IMR-90 (cell line): Measurements from ENCODE around the gene PPFIA1. TPM values are rescaled to one million over a fixed set of nuclear protein-coding genes. Genes with fewer than 3 reads are reported as not detected.

Experiments
- ATAC-seq: fragments of 200-7000 bp; cut with Tn5 transposase; 2 replicates; pipeline ENCODE4 v1.9.1; 2020; ENCODE audit warnings: low read depth, mild to moderate bottlenecking, moderate library complexity
- BruUV-seq: library from RNA; stranded (reverse); fragments of 400-500 nt; replicated peaks from 2 replicates; lab custom pipeline; 2021; lab: Mats Ljungman, UMichigan
- CTCF ChIA-PET: fragments of 300-600 bp; formaldehyde crosslinking; extraction: SDS; loops from one replicate; lab custom pipeline; 2021; ENCODE audit warnings: antibody characterized with exemption; lab: Yijun Ruan, JAX
- POLR2A ChIA-PET: fragments of 300-600 bp; sonication (Branson Sonifier 250); formaldehyde crosslinking; loops from one replicate; lab custom pipeline; 2022; ENCODE audit warnings: antibody characterized with exemption; ENCODE audit not compliant: unreplicated experiment; lab: Charles Lee
- DNase-seq: peaks from one replicate; pipeline ENCODE4 v3.0.0; 2013
- H2AFZ ChIP-seq: replicated peaks from 2 replicates; pipeline ENCODE3; 2013; ENCODE audit warnings: low read length, mild to moderate bottlenecking; ENCODE audit not compliant: poor library complexity
- H2AK5ac ChIP-seq: 2 replicates; pipeline ENCODE4 v1.6.1; 2013; ENCODE audit warnings: low read depth, low read length, inconsistent platforms
- H2AK9ac ChIP-seq: replicated peaks from 2 replicates; pipeline ENCODE3; 2013; ENCODE audit warnings: mild to moderate bottlenecking, low read depth, low read length, moderate library complexity; ENCODE audit not compliant: poor library complexity
- H2BK120ac ChIP-seq: 2 replicates; pipeline ENCODE4 v1.6.1; 2013; ENCODE audit warnings: low read depth, low read length, inconsistent platforms
- H2BK15ac ChIP-seq: 3 replicates; pipeline ENCODE4 v1.6.1; 2013; ENCODE audit warnings: low read depth, low read length, inconsistent platforms
- H2BK20ac ChIP-seq: 2 replicates; pipeline ENCODE4 v1.6.1; 2013; ENCODE audit warnings: low read depth, mild to moderate bottlenecking, inconsistent platforms, low read length, moderate library complexity
- H2BK5ac ChIP-seq: 2 replicates; pipeline ENCODE4 v1.6.1; 2013; ENCODE audit warnings: mild to moderate bottlenecking, low read depth, low read length, inconsistent platforms; ENCODE audit not compliant: poor library complexity, severe bottlenecking
- H3K14ac ChIP-seq: replicated peaks from 2 replicates; pipeline ENCODE4 v1.6.1; 2013; ENCODE audit warnings: low read depth, low read length, inconsistent platforms
- H3K18ac ChIP-seq: 2 replicates; pipeline ENCODE4 v1.6.1; 2013; ENCODE audit warnings: low read depth, low read length, control low read depth
- H3K23ac ChIP-seq: 2 replicates; pipeline ENCODE4 v1.6.1; 2013; ENCODE audit warnings: low read depth, low read length, inconsistent platforms
- H3K27ac ChIP-seq: 2 replicates; pipeline ENCODE4 v1.5.1; 2013; ENCODE audit warnings: mild to moderate bottlenecking, control low read depth, low read length; ENCODE audit not compliant: insufficient read depth
- H3K27me3 ChIP-seq: 2 replicates; pipeline ENCODE4 v1.6.1; 2013; ENCODE audit warnings: low read length; ENCODE audit not compliant: control insufficient read depth, insufficient read depth
- H3K36me3 ChIP-seq: 2 replicates; pipeline ENCODE4 v1.6.1; 2013; ENCODE audit warnings: low read length, mixed read lengths; ENCODE audit not compliant: control insufficient read depth, insufficient read depth
- H3K4ac ChIP-seq: 2 replicates; pipeline ENCODE4 v1.6.1; 2013; ENCODE audit warnings: low read depth, low read length, inconsistent platforms
- H3K4me1 ChIP-seq: 2 replicates; pipeline ENCODE4 v1.6.1; 2013; ENCODE audit warnings: low read length, mixed read lengths; ENCODE audit not compliant: control insufficient read depth, insufficient read depth
- H3K4me2 ChIP-seq: 2 replicates; pipeline ENCODE4 v1.6.1; 2013; ENCODE audit warnings: low read depth, mild to moderate bottlenecking, control low read depth, low read length, moderate library complexity
- H3K4me3 ChIP-seq: 2 replicates; pipeline ENCODE4 v1.5.1; 2013; ENCODE audit warnings: low read depth, mild to moderate bottlenecking, control low read depth, low read length, moderate library complexity; ENCODE audit not compliant: insufficient read depth
- H3K56ac ChIP-seq: 2 replicates; pipeline ENCODE4 v1.6.1; 2013; ENCODE audit warnings: low read length, inconsistent platforms; ENCODE audit not compliant: insufficient read depth; ENCODE audit errors: extremely low read depth
- H3K79me1 ChIP-seq, 2 experiments: 2 replicates each; pipeline ENCODE4 v1.6.1; 2013; ENCODE audit warnings: low read length in 2 of 2, inconsistent platforms in 1 of 2, low read depth in 1 of 2
- H3K9ac ChIP-seq: 2 replicates; pipeline ENCODE4 v1.6.1; 2013; ENCODE audit warnings: low read depth, low read length, control low read depth
- H3K9me1 ChIP-seq: 2 replicates; pipeline ENCODE4 v1.6.1; 2013; ENCODE audit warnings: low read length, inconsistent platforms; ENCODE audit not compliant: insufficient read depth
- H3K9me3 ChIP-seq: 2 replicates; pipeline ENCODE4 v1.6.1; 2013; ENCODE audit warnings: low read length; ENCODE audit not compliant: control insufficient read depth, insufficient read depth
- H4K20me1 ChIP-seq: 2 replicates; pipeline ENCODE4 v1.6.1; 2013; ENCODE audit warnings: low read length, inconsistent platforms; ENCODE audit not compliant: insufficient read depth
- H4K5ac ChIP-seq: 2 replicates; pipeline ENCODE4 v1.6.1; 2013; ENCODE audit warnings: mild to moderate bottlenecking, low read depth, low read length, control low read depth
- H4K8ac ChIP-seq, 2 experiments: 2 replicates each; pipeline ENCODE4 v1.6.1; 2013; ENCODE audit warnings: low read depth in 2 of 2, low read length in 2 of 2, control low read depth in 1 of 2, inconsistent platforms in 1 of 2
- H4K91ac ChIP-seq: 2 replicates; pipeline ENCODE4 v1.6.1; 2013; ENCODE audit warnings: low read depth, low read length, inconsistent platforms; ENCODE audit not compliant: insufficient read depth
- BHLHE40 ChIP-seq: fragments of 150-350 bp; IDR thresholded peaks from 2 replicates; pipeline ENCODE4 v1.6.1; 2016; ENCODE audit warnings: mild to moderate bottlenecking, low read depth, low read length
- MAFK ChIP-seq: IDR thresholded peaks from 2 replicates; pipeline ENCODE4 v1.6.1; 2012; ENCODE audit warnings: low read depth, low read length, improper control_type of control experiment
- MXI1 ChIP-seq: IDR thresholded peaks from 2 replicates; pipeline ENCODE4 v1.6.1; 2012; ENCODE audit warnings: low read depth, mild to moderate bottlenecking, low read length, moderate library complexity, borderline replicate concordance
- NFE2L2 ChIP-seq: fragments of 150-350 bp; IDR thresholded peaks from 2 replicates; pipeline ENCODE4 v1.6.1; 2016; ENCODE audit warnings: low read depth, mild to moderate bottlenecking, low read length
- RAD21 ChIP-seq: IDR thresholded peaks from 2 replicates; pipeline ENCODE4 v1.6.1; 2012; ENCODE audit warnings: low read length, improper control_type of control experiment
- WGBS, 2 experiments: methylation state at CpG; one replicate each; pipeline versions ENCODE4 v1.1.5 to v1.1.7; 2013; ENCODE audit warnings: missing lambda C conversion rate in 2 of 2; ENCODE audit not compliant: insufficient read length in 1 of 2; ENCODE audit errors: extremely low coverage in 2 of 2; 5-methylcytosine and 5-hydroxymethylcytosine counted together
- dilution Hi-C: fragments of 300-500 bp; cut with HindIII; formaldehyde crosslinking; loops from one replicate; pipeline ENCODE4 v1.14.3; 2018; ENCODE audit warnings: low sequenced_read_pairs; ENCODE audit not compliant: unreplicated experiment
- in situ Hi-C: fragments of 300-500 bp; cut with MboI; formaldehyde crosslinking; loops from 3 replicates; pipeline ENCODE4 v1.14.3; 2019; ENCODE audit warnings: low sequenced_read_pairs, inconsistent platforms, mixed read lengths
- intact Hi-C: fragments of 100-400 bp; cut with micrococcal nuclease; formaldehyde crosslinking; loops from 2 replicates; pipeline ENCODE4 v1.10.0; 2022
- polyA plus RNA-seq, 3 experiments: library from polyadenylated mRNA; depleted of rRNA; stranded (reverse); fragments of >200 nt; gene quantifications; 2 replicates each; pipeline ENCODE4 v1.2.3, GENCODE V29; 2012; ENCODE audit warnings: low replicate concordance in 1 of 3
- total RNA-seq: library from RNA; depleted of rRNA; stranded (reverse); fragments of >200 nt; gene quantifications from 2 replicates; pipeline ENCODE4 v1.2.3, GENCODE V29; 2012
- TF ChIP-seq, protein P1 (sequence below): conservative IDR thresholded peaks from 2 replicates; pipeline ENCODE4 v1.5.1; 2012; ENCODE audit warnings: mild to moderate bottlenecking, low read depth, low read length, improper control_type of control experiment

The PPFIA1 gene
- total and polyA plus RNA-seq, 2 of the 4 experiments (the other 2 are of a cell fraction) = 25.6 to 37.2 TPM

DNA sequence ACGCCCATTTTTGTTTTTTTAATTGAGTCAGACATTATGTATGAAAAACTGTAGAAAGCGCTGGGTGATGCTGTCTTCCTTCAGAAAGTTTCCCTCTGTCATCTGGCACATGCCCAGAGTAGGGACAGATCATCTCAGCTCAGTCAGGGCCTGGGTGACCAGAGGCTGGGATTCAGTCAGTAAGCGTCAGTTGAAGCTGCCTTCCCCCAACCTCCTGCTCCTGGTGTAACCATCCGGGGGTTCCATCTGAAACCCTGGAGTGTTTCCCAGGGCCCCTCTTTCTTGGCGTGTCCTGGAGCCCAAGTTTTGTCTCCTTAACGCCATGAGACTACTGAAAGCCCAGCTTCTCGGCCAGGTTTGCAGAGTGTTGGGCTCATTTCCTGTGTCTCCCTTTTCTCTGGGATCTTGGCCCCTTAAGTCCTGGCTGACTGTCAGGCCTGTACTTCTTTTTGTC lies 10.7 kb downstream of the PPFIA1 start:
- peak overlapping the region; percentile 6 for H2AFZ ChIP-seq
- H4K20me1 ChIP-seq = peaks cover 49% of the 10 kb centered on the region
- peaks cover 38 to 72% of the 10 kb centered on the region in 2 experiments for H3K79me1 ChIP-seq
- CTCF ChIA-PET = interaction anchor here (0.7 kb wide), 1 partner anchor 86 kb away, joined by 3 read pairs; no protein-coding TSS in a partner anchor
- H2AK5ac ChIP-seq = no peak overlapping the region
- H3K36me3 ChIP-seq = peaks cover 27% of the 10 kb centered on the region
- ATAC-seq (peak; percentile 92), DNase-seq (peak; percentile 83)
- H3K23ac ChIP-seq = no peak overlapping the region; the same call in 1 of the 2 replicates
- H2BK120ac ChIP-seq = no peak overlapping the region
- peak overlapping the region; percentile 33; the same call in 1 of the 2 replicates for H3K27ac ChIP-seq
- H2BK5ac ChIP-seq = peak overlapping the region; percentile 2
- H3K4me1 ChIP-seq = peaks cover 5% of the 10 kb centered on the region
- no peaks in the 10 kb centered on the region for H3K27me3 ChIP-seq
- no TSS peak for BruUV-seq
- peak overlapping the region; percentile 3; the same call in 1 of the 2 replicates for H3K9ac ChIP-seq
- H2BK15ac ChIP-seq = no peak overlapping the region
- no peak overlapping the region for H3K18ac ChIP-seq
- no peak overlapping the region for H4K5ac ChIP-seq
- H3K4ac ChIP-seq = peak overlapping the region; percentile 13; the same call in 1 of the 2 replicates
- H2BK20ac ChIP-seq = no peak overlapping the region
- H3K14ac ChIP-seq = no peak overlapping the region
- dilution Hi-C loops (no loop called here), intact Hi-C loops (no loop called here), in situ Hi-C loops (no loop called here)
- no peak overlapping the region for H2AK9ac ChIP-seq
- no peak overlapping the region for H4K91ac ChIP-seq
- no peak overlapping the region for H3K56ac ChIP-seq
- no peaks in the 10 kb centered on the region for H3K9me3 ChIP-seq
- H3K4me3 ChIP-seq = no peak overlapping the region
- H3K9me1 ChIP-seq = peaks cover 22% of the 10 kb centered on the region
- TF ChIP-seq MXI1 = 0 out of 2 replicates have a peak, but pooled peaks have one; percentile 27
- no peak for TF ChIP-seq NFE2L2
- no peak for TF ChIP-seq MAFK
- peak; percentile 51 for TF ChIP-seq RAD21
- TF ChIP-seq BHLHE40 = peak; percentile 36; the same call in 1 of the 2 replicates
- TF ChIP-seq, protein P1, sequence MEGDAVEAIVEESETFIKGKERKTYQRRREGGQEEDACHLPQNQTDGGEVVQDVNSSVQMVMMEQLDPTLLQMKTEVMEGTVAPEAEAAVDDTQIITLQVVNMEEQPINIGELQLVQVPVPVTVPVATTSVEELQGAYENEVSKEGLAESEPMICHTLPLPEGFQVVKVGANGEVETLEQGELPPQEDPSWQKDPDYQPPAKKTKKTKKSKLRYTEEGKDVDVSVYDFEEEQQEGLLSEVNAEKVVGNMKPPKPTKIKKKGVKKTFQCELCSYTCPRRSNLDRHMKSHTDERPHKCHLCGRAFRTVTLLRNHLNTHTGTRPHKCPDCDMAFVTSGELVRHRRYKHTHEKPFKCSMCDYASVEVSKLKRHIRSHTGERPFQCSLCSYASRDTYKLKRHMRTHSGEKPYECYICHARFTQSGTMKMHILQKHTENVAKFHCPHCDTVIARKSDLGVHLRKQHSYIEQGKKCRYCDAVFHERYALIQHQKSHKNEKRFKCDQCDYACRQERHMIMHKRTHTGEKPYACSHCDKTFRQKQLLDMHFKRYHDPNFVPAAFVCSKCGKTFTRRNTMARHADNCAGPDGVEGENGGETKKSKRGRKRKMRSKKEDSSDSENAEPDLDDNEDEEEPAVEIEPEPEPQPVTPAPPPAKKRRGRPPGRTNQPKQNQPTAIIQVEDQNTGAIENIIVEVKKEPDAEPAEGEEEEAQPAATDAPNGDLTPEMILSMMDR = peak; percentile 38
- 28% methylated on average over 2 of the region's 7 CpGs; no CpG with 5 or more reads in 1 of the 2 experiments for WGBS, 2 experiments
- no peak overlapping the region for H4K8ac ChIP-seq
- peak overlapping the region; percentile 2; the same call in 1 of the 2 replicates for H3K4me2 ChIP-seq
- POLR2A ChIA-PET = no interaction called here
